H9 (cell line): Measurements from ENCODE around the gene KCTD6. TPM values are rescaled to one million over a fixed set of nuclear protein-coding genes. Genes with fewer than 3 reads are reported as not detected.

Source experiments
- DNase-seq: peaks from one replicate; pipeline ENCODE4 v3.0.0-alpha.2; 2017
- H2AFZ ChIP-seq: one replicate; pipeline ENCODE4 v1.6.1; 2013; ENCODE audit warnings: mild to moderate bottlenecking, low read length, control low read depth, moderate library complexity
- H2AK5ac ChIP-seq: 2 replicates; pipeline ENCODE4 v1.6.1; 2013; ENCODE audit warnings: low read length, control low read depth, mixed read lengths; ENCODE audit not compliant: insufficient read length
- H2BK120ac ChIP-seq: one replicate; pipeline ENCODE4 v1.6.1; 2013; ENCODE audit warnings: low read depth, mild to moderate bottlenecking, low read length, control low read depth, inconsistent platforms; ENCODE audit not compliant: poor library complexity, severe bottlenecking
- H2BK12ac ChIP-seq: 2 replicates; pipeline ENCODE4 v1.6.1; 2013; ENCODE audit warnings: low read length, control low read depth, mixed read lengths, low read depth; ENCODE audit not compliant: insufficient read length
- H2BK15ac ChIP-seq: 2 replicates; pipeline ENCODE4 v1.6.1; 2013; ENCODE audit warnings: low read depth, low read length, control low read depth
- H2BK20ac ChIP-seq: one replicate; pipeline ENCODE4 v1.6.1; 2013; ENCODE audit warnings: low read depth, mild to moderate bottlenecking, low read length, control low read depth, inconsistent platforms; ENCODE audit not compliant: poor library complexity, severe bottlenecking
- H2BK5ac ChIP-seq: 2 replicates; pipeline ENCODE4 v1.6.1; 2013; ENCODE audit warnings: low read length, control low read depth, mixed read lengths; ENCODE audit not compliant: insufficient read length
- H3K14ac ChIP-seq: 2 replicates; pipeline ENCODE4 v1.6.1; 2013; ENCODE audit warnings: low read length, control low read depth; ENCODE audit not compliant: insufficient read depth
- H3K18ac ChIP-seq: 2 replicates; pipeline ENCODE4 v1.6.1; 2013; ENCODE audit warnings: low read depth, mild to moderate bottlenecking, mixed read lengths, low read length, control low read depth; ENCODE audit not compliant: insufficient read length
- H3K23ac ChIP-seq: 2 replicates; pipeline ENCODE4 v1.6.1; 2013; ENCODE audit warnings: low read length, control low read depth, mixed read lengths, low read depth; ENCODE audit not compliant: insufficient read length
- H3K23me2 ChIP-seq: 2 replicates; pipeline ENCODE4 v1.6.1; 2013; ENCODE audit warnings: low read depth, mild to moderate bottlenecking, mixed read lengths, low read length, control low read depth; ENCODE audit not compliant: insufficient read length, poor library complexity, severe bottlenecking
- H3K27ac ChIP-seq: 2 replicates; pipeline ENCODE4 v1.5.1; 2013; ENCODE audit warnings: low read length, control low read depth, mixed read lengths, low read depth; ENCODE audit not compliant: insufficient read length
- H3K27me3 ChIP-seq: 2 replicates; pipeline ENCODE4 v1.6.1; 2013; ENCODE audit warnings: low read length, control low read depth, inconsistent platforms; ENCODE audit not compliant: insufficient read depth
- H3K4ac ChIP-seq: 2 replicates; pipeline ENCODE4 v1.6.1; 2013; ENCODE audit warnings: low read depth, mild to moderate bottlenecking, control low read depth, inconsistent platforms, low read length, moderate library complexity
- H3K4me1 ChIP-seq: 2 replicates; pipeline ENCODE4 v1.6.1; 2013; ENCODE audit warnings: low read length, control low read depth, inconsistent platforms; ENCODE audit not compliant: insufficient read depth
- H3K4me2 ChIP-seq: 2 replicates; pipeline ENCODE4 v1.6.1; 2013; ENCODE audit warnings: low read length, control low read depth, mixed read lengths; ENCODE audit not compliant: insufficient read length, insufficient read depth
- H3K56ac ChIP-seq: 2 replicates; pipeline ENCODE4 v1.6.1; 2013; ENCODE audit warnings: low read depth, mild to moderate bottlenecking, mixed read lengths, low read length, control low read depth; ENCODE audit not compliant: insufficient read length
- H3K79me1 ChIP-seq: 2 replicates; pipeline ENCODE4 v1.6.1; 2013; ENCODE audit warnings: low read depth, mild to moderate bottlenecking, moderate library complexity, low read length, control low read depth, inconsistent platforms; ENCODE audit not compliant: insufficient read depth, poor library complexity, severe bottlenecking
- H3K79me2 ChIP-seq: 2 replicates; pipeline ENCODE4 v1.6.1; 2013; ENCODE audit warnings: low read length, control low read depth, inconsistent platforms; ENCODE audit not compliant: insufficient read depth
- H3K9ac ChIP-seq: 2 replicates; pipeline ENCODE4 v1.6.1; 2013; ENCODE audit warnings: low read length, control low read depth, mixed read lengths; ENCODE audit not compliant: insufficient read length; ENCODE audit errors: extremely low read depth
- H3K9me3 ChIP-seq: one replicate; pipeline ENCODE4 v1.6.1; 2013; ENCODE audit warnings: low read depth, low read length, inconsistent platforms; ENCODE audit not compliant: control insufficient read depth
- H3T11ph ChIP-seq: one replicate; pipeline ENCODE4 v1.6.1; 2013; ENCODE audit warnings: mild to moderate bottlenecking, low read length, control low read depth, inconsistent platforms
- H4K20me1 ChIP-seq: one replicate; pipeline ENCODE4 v1.6.1; 2013; ENCODE audit not compliant: control insufficient read depth, insufficient read length, insufficient read depth
- H4K5ac ChIP-seq: 2 replicates; pipeline ENCODE4 v1.6.1; 2013; ENCODE audit warnings: low read depth, mild to moderate bottlenecking, mixed read lengths, low read length, control low read depth; ENCODE audit not compliant: insufficient read length
- H4K8ac ChIP-seq: replicated peaks from 2 replicates; pipeline ENCODE4 v1.6.1; 2013; ENCODE audit warnings: low read length, control low read depth, mixed read lengths, low read depth; ENCODE audit not compliant: insufficient read length
- H4K91ac ChIP-seq: 2 replicates; pipeline ENCODE4 v1.6.1; 2013; ENCODE audit warnings: low read depth, mild to moderate bottlenecking, moderate library complexity, mixed read lengths, low read length, control low read depth; ENCODE audit not compliant: insufficient read length
- H3K27ac Mint-ChIP-seq, 3 experiments: 2 replicates in 2 of 3; 3 replicates in 1 of 3; pipeline ENCODE4 v1.8.0; 2020 to 2021; ENCODE audit warnings: mixed read lengths in 3 of 3, mild to moderate bottlenecking in 1 of 3, moderate library complexity in 1 of 3
- H3K27me3 Mint-ChIP-seq: 2 replicates; pipeline ENCODE4 v1.8.0; 2021; ENCODE audit warnings: low read depth, mild to moderate bottlenecking, moderate library complexity, mixed read lengths
- H3K36me3 Mint-ChIP-seq, 3 experiments: 2 replicates in 2 of 3; 3 replicates in 1 of 3; pipeline ENCODE4 v1.8.0; 2020 to 2021; ENCODE audit warnings: low read depth in 3 of 3, mixed read lengths in 3 of 3; ENCODE audit not compliant: insufficient read depth in 1 of 3
- H3K4me1 Mint-ChIP-seq, 2 experiments: 2 replicates each; pipeline ENCODE4 v1.8.0; 2020; ENCODE audit warnings: mixed read lengths in 2 of 2
- H3K4me3 Mint-ChIP-seq, 2 experiments: 2 replicates in 1 of 2; 3 replicates in 1 of 2; pipeline ENCODE4 v1.8.0; 2020 to 2021; ENCODE audit warnings: mild to moderate bottlenecking in 2 of 2, mixed read lengths in 2 of 2, moderate library complexity in 1 of 2
- H3K9me3 Mint-ChIP-seq, 2 experiments: 2 replicates in 1 of 2; 3 replicates in 1 of 2; pipeline ENCODE4 v1.8.0; 2020; ENCODE audit warnings: mild to moderate bottlenecking in 2 of 2, mixed read lengths in 2 of 2, moderate library complexity in 1 of 2
- WGBS: extraction: QIAGEN DNeasy Blood & Tissue Kit; methylation state at CpG from one replicate; pipeline ENCODE4 v1.1.7; 2013; ENCODE audit warnings: missing lambda C conversion rate, low lambda C conversion rate, mixed read lengths; ENCODE audit not compliant: insufficient read length; ENCODE audit errors: extremely low coverage; 5-methylcytosine and 5-hydroxymethylcytosine counted together
- total RNA-seq: library from RNA; stranded (reverse); gene quantifications from 2 replicates; pipeline ENCODE4 v1.2.1, GENCODE V29; 2021
- TF ChIP-seq, protein P1 (sequence below): fragments of 200-600 bp; sonication (generic); conservative IDR thresholded peaks from 3 replicates; pipeline ENCODE4 v1.8.0; 2021; ENCODE audit warnings: antibody characterized with exemption, mild to moderate bottlenecking

Gene KCTD6
- total RNA-seq, 1 experiment from 2014 or later: 14.2 TPM

DNA sequence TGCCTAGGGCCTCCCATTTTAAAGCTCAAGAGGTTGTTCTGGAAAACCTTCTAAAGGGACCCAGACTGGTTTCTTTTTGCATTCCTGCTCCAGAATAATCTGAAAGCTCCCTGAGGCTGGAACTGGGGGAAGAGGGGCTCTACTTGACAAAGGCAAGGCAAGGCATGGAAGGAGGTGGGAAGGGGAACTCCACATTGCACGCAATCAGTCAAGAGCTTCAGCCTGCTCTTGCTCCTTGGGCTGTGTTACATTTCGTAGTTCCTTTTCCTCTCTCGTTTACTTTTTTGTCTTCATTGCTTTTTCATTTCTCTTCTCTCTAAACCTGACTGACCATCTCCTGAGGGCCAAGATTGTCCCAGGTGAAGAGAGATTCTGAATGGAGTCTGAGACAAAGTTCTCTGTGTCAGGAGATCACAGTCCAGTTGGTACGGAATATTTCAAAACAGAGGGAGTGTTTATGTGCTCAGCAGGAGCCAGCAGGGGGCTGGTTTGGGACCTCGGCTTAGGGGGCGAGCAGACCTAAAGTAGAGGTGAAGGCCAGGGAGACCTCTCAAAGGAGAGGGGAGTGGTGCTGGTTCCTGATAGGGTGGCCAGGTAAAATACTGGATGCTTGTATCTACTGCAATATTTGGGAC is 6.0 kb upstream of the KCTD6 start:
- TF ChIP-seq, protein P1, sequence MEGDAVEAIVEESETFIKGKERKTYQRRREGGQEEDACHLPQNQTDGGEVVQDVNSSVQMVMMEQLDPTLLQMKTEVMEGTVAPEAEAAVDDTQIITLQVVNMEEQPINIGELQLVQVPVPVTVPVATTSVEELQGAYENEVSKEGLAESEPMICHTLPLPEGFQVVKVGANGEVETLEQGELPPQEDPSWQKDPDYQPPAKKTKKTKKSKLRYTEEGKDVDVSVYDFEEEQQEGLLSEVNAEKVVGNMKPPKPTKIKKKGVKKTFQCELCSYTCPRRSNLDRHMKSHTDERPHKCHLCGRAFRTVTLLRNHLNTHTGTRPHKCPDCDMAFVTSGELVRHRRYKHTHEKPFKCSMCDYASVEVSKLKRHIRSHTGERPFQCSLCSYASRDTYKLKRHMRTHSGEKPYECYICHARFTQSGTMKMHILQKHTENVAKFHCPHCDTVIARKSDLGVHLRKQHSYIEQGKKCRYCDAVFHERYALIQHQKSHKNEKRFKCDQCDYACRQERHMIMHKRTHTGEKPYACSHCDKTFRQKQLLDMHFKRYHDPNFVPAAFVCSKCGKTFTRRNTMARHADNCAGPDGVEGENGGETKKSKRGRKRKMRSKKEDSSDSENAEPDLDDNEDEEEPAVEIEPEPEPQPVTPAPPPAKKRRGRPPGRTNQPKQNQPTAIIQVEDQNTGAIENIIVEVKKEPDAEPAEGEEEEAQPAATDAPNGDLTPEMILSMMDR: no peak
- Mint-ChIP-seq H3K4me1 (peaks cover 10 to 26% of the 10 kb centered on the region in 2 experiments), H3K4me3 (no peak overlapping the region; a peak in 1 of 5 replicates), H3K36me3 (no peaks in the 10 kb centered on the region), H3K9me3 (no peaks in the 10 kb centered on the region), H3K27me3 (peaks cover 24% of the 10 kb centered on the region), H3K27ac (no peak overlapping the region)
- Histone ChIP-seq H3K79me2 (no peaks in the 10 kb centered on the region), H3K4ac (no peak overlapping the region), H2AFZ (no peak overlapping the region), H3K27me3 (no peaks in the 10 kb centered on the region), H3K23me2 (no peaks in the 10 kb centered on the region), H3K23ac (no peak overlapping the region), H2BK120ac (no peak overlapping the region), H3K27ac (no peak overlapping the region), H3K79me1 (no peaks in the 10 kb centered on the region), H3K9me3 (no peaks in the 10 kb centered on the region), H3K18ac (no peak overlapping the region), H4K5ac (no peak overlapping the region), H3K9ac (no peak overlapping the region), H3K4me2 (no peak overlapping the region), H3K4me1 (no peaks in the 10 kb centered on the region; the same call in 1 of the 2 replicates), H3K56ac (no peak overlapping the region), H3K14ac (no peak overlapping the region), H3T11ph (no peak overlapping the region), H2BK15ac (no peak overlapping the region), H2BK20ac (no peak overlapping the region), H2BK12ac (no peak overlapping the region), H4K91ac (no peak overlapping the region), H4K20me1 (no peaks in the 10 kb centered on the region), H4K8ac (no peak overlapping the region), H2BK5ac (no peak overlapping the region), H2AK5ac (no peak overlapping the region)
- DNase-seq: no peak
- no CpG with 5 or more reads among the region's 6 CpGs for WGBS
